SW 1271 (cell line): Measurements from ENCODE around the gene PSAT1.

Experiments
- DNase-seq, 2 experiments: peaks; one replicate each; lab custom pipeline; 2025; lab: John Stamatoyannopoulos, UW

PSAT1 gene

DNA sequence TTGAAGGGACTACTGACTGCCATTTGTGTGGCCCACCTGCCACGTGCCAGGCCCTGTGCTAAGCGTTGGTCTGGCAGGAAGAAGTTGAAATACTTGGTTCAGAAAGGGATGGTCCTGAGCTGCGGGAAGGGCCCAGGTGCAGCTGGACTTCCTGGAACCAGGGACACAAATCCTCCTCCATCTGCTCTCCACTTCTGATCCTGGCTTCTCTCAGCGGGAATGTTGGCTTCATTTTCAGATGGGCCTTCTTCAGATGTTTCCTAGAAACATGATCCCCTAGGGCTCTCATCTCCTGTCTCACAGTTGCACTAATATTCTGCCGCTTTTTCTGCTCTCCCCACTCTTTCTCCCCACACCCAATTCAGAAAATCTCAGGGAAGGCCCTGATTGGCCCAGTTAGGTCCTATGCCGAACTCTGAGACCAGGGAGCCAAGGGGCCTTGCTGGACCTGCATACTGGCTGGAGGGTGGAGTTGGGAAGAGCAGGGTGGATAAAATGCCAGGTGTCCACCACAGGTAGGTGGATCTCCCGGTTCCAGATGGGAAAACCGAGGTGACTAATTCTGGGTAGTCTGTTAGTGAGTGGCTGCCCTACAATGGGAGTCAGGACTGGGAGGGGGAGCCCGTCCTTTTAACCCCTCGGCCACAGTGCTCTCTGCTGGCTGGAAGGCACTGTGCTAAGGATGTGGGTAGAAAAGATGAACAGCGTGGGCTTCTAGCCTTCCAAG, 19.4 kb downstream of the PSAT1 start:
- no peak for DNase-seq

GRCh38 chr9:78319197-78320029, 22.5 kb downstream of the PSAT1 start:
- DNase-seq = no peak

- no peak for DNase-seq
These were observed 23.2 kb downstream of the PSAT1 start for GRCh38 chr9:78320030-78320693.

- DNase-seq = no peak
These were observed 24.1 kb downstream of the PSAT1 start for GRCh38 chr9:78320875-78321496.

DNA sequence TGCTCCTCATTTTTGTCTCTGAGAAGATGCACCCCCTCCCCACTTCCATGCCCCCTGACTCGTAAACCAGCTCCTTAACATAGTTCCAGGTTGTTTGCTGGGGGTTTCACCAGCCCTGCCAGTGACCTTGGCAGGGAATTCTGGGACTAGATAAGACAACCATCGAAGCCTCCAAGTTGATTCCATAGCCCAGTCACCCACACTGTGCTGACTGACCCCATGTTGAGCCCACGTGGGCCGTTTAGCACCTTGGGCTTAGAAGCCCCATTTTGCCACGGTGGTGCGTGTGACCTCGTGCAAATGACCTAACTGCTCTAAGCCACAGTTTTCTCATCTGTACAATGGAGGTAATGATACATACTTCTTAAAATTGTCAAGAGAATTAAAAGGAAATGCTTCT, 24.6 kb downstream of the PSAT1 start:
- no peak for DNase-seq

DNA sequence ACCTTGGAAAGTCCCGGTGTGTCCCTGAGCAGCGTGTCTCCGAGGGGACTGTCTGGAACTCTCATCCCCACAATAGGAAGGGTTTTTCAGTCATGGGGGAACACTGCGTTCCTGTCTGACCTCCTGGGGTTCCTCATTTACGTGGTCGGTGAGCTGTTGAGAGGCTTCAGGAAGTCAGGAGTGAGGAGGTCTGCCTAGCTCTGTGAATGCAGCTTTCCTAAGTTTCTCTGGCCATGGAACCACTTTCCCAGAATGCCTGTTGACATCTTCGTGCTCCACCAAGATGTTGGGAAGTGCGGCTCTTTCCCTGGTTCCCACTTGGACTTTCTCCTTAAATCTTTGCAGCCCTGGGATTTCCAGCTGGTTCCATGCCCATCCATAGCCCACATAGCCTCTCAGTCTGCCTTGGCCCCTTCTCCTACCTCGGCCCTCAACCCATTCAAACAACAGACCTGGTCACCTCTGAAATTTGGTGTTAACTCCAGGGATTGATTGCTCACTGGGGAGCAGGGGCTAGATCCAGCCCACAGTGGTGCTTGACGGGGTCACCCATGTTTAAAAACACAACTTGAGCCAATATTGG, 27.2 kb downstream of the PSAT1 start:
- DNase-seq = no peak

- no peak for DNase-seq
These were observed 27.8 kb downstream of the PSAT1 start for GRCh38 chr9:78324682-78325081.

- DNase-seq = no peak
These were observed 28.4 kb downstream of the PSAT1 start for GRCh38 chr9:78325343-78325742.

GRCh38 chr9:78325846-78326360, 29.0 kb downstream of the PSAT1 start:
- DNase-seq = no peak

GRCh38 chr9:78326564-78326963, 29.6 kb downstream of the PSAT1 start:
- no peak for DNase-seq

GRCh38 chr9:78332381-78332780, 35.5 kb downstream of the PSAT1 start:
- DNase-seq = no peak

- DNase-seq = no peak
These were observed 51.9 kb downstream of the PSAT1 start for GRCh38 chr9:78348848-78349247.

- DNase-seq = no peak
These were observed 54.9 kb downstream of the PSAT1 start for GRCh38 chr9:78351816-78352215.

GRCh38 chr9:78354324-78354973, 57.5 kb downstream of the PSAT1 start:
- no peak for DNase-seq

GRCh38 chr9:78354989-78355388, 58.1 kb downstream of the PSAT1 start:
- no peak for DNase-seq

DNA sequence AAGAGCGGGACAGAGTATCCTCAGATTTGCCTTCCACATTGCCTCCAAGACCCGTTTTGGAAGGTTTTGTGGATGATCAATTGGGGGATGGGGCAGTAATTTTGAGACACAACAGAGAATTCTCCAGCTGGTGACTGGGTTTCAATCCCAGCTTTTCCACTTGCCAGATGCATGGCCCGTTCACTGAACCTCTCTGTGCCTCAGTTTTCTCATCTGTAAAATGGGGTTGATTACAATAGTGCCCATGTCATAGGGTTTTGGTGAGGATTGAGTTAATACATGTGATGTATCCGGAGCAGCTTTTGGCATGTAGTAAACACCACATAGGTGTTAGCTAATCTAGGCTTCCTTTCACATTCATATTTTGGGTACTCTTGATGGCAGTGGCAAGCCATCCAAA, 59.7 kb downstream of the PSAT1 start:
- DNase-seq = no peak

GRCh38 chr9:78357165-78357873, 60.4 kb downstream of the PSAT1 start:
- DNase-seq = no peak

- no peak for DNase-seq
These were observed 61.6 kb downstream of the PSAT1 start for GRCh38 chr9:78358329-78359051.

DNA sequence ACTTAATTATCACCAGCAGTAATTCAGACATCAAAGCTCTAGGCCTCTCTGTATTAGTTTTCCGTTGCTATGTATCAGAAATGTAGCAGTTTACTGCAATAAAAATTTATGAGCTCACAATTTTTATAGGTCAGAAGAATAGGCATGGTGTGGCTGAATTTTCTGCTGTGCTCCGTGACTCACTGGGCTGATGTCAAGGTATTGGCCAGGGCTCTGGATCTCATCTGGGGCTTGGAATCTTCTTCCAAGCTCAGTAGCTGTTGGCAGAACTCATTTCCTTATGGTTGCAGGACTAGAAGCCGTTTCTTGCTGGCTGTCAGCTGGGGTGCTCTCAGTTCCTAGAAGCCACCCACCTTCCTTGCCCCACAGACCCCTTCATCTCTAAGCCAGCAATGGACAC, 66.3 kb downstream of the PSAT1 start:
- no peak for DNase-seq
